A172 (cell line): Measurements from ENCODE around the gene MECR. TPM values are rescaled to one million over a fixed set of nuclear protein-coding genes. Genes with fewer than 3 reads are reported as not detected.
"Not testable (repeated sequence)": the region's sequence is repeated elsewhere in the genome, so short reads cannot be mapped to it uniquely, and the experiment has no call there.

ENCODE experiments used
- DNase-seq: peaks from one replicate; pipeline ENCODE4 v3.0.0-alpha.2; 2015; ENCODE audit warnings: low spot score
- total RNA-seq: library from RNA; depleted of rRNA; stranded (reverse); fragments of >200 nt; shearing (Covaris generic); gene quantifications from 2 replicates; pipeline ENCODE4 v1.2.3, GENCODE V29; 2014; rRNA removed

Gene MECR
- total RNA-seq, 1 experiment from 2014 or later: 16.8 TPM

DNA sequence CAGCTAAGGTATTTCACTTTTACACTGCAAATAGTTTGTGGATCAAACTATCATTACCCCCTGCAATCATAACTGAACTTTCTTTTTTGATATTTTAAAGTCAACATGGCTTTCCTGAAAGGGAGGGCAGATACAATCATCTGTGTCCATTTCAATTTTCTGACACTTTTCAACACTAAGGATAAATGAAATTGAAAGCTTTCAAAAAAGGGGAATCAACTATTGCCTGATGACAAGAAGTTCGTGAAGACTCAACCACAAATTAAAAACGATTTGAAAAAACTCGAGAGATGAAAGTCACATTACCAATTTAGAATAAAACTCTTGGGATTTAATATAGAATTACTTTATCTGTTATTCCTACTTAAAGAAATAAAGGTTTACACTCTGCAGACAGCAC is 60.8 kb downstream of the MECR start:
- no peak for DNase-seq

DNA sequence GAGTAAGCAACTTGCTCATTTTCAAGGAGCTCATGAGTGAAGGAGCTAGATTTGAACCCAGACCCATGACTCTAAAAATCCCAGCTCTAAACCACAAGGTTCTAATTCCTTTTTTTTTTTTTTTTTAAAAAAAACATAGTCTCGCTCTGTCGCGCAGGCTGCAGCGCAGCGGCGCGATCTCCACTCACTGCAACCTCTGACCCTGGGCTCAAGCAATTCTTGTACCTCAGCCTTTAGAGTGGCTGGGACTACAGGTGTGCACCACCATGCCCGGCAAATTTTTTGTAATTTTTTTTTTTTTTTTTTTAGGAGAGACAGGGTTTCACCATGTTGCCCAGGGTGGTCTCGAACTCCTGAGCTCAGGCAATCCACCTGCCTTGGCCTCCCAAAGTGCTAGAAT is 62.8 kb downstream of the MECR start:
- DNase-seq: no peak

DNA sequence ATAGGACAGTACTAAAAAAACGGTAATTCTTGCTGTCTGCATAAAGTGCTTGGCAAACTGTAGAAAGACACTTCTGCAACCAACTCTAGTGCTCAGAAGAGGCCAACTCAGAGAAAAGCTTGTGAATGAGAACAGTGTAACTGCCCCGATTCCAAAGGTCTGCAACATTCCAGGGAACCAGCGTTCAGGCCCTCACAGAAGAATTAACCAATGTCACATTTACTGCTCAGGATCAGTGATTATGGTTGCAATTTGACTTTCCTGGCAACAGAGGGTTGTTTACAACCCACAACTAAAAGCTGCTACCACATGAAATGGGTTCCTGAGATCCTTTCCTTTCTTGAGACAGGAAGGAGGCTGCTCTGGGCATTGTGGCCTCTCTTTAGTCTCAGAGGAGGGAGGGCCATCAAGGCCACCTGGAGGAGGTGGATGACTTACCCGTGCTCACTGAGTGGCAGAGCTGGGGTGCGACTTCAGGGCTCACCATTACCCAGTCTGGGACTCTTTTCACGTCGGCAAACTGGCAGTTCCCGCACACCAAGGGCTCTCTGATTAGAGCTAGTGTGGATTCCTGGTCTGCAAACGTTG is 64.3 kb downstream of the MECR start:
- no peak for DNase-seq

DNA sequence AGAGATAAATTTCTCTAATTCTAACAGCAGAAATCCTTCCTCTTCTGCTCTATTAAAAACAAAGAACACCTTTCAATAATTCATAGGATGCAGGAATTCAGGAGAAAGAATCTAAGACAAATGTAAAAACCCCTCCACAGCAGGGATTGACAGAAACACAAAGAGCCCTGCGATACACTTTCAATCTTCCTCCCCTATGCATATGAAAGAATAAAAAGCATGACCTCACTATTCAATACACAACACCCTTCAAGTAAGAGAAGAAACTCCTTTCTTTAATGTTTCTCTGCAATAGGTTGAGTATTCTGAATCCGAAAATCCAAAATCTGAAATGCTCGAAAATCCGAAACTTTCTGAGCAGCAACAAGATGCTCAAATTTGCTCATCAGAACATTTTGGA is 66.1 kb downstream of the MECR start:
- DNase-seq: no peak

DNA sequence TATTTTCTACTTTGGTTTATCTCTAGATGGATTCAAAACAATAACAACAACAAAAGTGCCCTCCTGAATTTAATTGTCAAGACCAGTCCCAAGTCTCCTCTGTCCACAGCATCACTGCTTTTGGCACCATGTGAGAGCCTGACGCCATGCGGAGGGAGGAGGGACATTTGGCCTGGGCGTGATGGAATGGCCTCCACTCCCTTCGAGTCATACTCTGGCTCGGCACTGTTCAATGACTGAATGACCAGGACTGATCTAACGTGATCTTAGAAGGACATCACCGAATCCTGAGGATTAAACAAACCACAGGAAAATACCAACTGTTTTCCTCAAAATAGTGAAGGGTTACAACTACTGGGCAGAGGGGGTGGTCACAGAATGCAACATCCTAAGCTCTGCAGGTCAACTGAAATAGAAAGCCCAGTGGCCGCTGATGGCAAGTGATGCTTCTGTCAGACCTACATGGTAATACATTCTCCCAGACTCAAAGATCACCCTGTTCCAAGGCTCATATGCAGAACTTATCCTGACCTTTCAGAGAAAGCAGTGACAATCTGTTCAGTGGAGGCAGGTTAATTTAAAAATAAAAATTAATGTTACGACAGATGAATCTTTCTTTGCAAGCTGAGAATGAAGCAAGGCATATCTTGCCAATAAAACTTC is 68.1 kb downstream of the MECR start:
- no peak for DNase-seq

DNA sequence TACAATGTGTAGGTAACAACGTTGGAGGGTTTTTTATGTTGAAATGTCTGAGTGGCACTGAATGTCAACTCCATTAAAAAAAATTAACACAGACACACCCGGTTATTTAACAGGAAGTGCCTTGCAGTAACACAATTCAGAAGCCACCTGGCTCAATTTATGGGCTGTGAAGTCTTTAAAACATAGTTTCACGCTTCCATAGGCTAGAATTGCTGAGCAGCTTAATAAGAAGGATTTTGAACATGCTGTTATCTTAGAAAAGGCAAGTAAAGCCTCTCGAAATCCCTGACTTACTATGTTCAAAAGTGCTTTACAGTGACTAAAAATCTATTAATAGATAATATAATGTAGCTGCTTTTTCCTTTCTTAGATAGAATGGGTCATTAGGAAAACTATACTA is 68.7 kb downstream of the MECR start:
- DNase-seq: no peak

DNA sequence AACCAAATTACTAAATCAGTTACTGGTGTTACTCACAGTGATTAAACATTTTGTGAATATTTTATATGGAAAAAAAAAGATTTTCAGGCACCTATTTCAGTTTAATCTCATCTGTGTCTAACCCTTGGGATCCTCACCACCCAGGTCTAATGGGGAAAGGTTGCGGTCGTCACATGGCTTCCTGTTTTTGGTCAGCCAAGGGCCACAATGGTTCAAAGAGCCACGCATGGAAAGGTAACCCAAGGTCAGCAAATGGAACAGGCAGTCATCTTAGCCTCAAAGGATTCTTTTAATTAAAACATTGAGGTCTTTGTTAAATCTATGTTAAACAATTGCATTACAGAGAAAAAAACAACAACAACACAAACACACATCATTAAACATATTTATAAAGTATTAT is 71.0 kb downstream of the MECR start:
- no peak for DNase-seq

DNA sequence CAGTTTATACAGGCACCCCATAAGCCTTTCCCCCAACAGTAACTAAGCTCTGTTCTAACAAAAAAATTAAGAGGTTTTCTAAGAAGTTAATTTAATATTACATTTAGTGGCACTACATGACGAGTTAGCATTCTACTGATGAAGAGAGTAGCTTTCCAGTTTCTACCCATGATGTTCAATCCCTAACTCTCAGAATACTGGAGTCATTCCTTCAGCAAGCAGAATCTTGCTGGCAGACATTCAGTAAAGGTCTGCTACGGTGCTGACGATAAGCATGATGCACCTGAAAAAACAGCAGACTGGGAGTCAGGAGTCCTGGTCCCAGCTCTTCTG is 73.5 kb downstream of the MECR start:
- no peak for DNase-seq

DNA sequence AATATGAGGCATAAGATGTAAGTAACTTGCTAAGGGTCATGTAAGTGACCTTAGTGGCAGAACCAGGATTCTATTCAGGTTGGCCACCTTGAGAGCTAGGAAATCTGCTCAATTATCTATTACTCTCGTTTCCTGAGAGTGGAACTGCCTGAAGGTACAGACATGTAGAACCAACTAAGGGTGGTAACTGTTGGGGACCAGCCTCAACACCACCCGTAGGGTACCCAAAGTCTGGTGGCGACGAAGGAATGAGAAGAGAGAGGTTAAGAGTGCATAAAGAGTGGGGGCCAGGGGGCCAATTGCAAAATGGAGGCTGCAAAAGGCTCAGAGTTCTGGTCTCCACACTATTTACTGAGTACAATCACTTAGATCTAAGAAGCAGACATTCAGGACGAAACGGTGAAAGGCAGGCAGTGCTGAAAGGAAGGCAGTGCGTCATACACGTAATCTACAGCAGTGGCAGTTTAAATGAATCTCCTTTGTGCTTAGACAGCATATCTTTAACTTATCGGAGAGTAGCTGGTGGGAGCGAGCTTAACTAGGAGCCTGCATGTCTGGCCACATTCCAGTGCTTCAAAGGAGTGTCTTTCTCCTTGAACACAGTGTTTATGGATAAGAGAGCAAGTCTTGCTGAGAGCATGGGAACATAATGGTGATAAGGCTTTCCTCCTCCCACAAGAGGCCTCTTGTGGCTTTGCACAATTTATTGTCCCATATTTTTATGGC is 74.0 kb downstream of the MECR start:
- no peak for DNase-seq

DNA sequence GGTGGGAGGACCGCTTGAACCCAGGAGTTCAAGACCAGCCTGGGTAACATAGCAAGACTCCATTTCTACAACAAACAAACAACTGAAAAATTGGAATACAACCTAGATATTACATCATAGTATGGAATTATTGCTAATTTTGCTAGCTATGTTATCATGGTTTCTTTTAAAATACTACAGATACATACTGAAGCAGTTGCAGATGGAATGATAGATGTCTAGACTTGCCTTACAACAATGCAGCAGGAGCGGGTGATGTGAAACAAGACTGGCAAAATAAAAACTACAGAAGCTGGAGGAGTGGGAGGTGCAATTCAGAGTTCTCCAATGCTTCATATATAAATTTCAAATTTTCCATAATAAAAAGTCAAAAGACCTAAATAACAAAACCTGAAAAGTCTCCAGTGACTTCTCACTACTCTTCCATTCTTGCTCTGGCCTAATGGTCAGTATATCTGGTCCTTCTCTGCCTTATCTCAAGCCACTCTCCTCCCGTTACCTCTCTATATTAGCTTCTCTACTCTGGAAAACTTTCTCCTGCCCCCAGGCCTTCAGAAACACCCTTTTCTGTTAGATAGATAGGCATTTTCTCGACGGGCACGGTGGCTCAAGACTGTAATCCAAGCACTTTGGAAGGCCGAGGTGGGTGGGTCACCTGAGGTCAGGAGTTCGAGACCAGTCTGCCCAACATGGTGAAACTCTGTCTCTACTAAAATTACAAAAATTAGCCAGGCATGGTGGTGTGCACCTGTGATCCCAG is 78.5 kb downstream of the MECR start:
- no peak for DNase-seq

DNA sequence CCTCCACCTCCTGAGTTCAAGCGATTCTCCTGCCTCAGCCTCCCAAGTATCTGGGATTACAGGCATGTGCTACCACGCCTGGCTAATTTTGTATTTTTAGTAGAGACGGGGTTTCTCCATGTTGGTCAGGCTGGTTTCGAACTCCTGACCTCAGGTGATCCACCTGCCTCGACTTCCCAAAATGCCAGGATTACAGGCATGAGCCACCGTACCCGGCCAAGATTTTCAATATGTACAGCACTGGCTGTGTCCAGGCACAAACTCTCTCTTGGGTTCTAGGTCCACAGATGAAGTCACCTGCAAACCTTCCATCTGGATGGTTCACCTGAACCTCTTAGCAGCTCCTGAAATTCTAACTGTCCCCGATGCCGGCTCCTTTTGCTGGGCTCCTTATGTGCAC is 80.4 kb downstream of the MECR start:
- DNase-seq: not testable (repeated sequence)

DNA sequence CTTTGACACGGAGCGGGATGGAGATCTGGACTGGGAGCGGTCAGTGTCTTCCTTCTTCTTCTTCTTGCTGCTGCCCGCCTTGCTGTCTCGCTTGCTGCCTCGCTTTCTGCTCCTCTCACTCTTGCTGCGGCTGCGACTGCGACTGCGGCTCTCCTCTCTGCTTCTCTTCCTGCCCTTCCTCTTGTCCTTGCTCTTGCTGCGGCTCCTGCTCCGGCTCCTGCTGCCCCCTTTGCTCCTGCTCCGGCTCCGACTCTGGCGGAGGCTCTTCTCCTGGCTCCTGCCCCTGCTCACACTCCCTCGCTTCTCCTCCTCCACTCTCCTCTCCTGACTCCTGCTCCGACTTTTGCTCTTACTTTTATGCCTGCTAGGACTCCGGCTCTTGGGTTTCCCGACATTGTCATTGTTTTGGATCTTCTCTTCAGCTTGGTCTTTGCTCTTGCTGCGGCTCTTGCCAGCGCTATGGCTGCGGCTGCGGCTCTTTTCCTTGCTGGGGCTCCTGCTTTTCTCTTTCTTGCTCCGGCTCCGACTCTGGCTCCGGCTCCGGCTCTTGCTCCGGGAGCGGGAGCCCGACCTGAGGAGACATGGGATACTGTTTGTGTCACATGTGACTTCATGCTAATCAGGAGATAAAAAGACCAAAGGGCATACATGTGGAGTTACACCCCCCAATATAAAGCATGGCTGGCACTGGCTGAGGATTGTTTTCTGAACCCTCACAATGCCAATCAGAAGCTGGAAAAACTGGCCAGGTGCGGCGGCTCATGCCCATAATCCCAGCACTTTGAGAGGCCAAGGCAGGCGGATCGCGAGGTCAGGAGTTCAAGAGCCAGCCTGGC is 81.9 kb downstream of the MECR start:
- DNase-seq: no peak

DNA sequence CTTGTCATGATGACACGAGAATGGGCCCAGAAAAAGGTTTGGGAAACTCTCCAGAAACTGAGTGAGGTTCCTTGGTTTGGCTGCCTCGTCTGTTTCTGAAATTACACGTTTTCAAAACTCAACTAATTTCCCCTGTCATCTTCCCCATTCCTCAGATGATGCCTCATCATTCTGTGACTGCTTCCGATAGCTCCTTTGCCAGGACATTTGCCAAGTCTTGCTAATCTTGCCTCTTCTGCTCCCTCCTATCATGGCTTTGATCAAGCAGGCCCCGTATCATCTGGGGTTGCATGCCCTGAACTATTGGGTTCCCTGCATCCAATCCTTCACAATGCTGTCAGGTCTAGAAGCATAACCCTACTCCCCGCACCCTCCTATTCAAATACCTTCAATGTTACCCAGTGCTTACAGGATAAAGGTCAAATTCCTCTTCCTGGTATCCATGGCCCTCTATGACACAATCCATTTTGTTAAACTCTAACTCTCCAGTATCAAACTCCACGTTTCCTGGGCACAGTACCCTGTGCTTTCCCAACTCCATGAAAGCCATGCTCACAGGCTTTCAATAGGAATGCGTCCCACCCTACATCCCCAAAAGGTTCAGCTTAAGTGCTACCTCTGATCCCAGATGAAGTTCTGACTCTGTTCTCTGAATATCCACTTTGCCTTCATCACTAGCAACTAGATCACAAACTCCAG is 84.8 kb downstream of the MECR start:
- DNase-seq: peak; percentile 10

DNA sequence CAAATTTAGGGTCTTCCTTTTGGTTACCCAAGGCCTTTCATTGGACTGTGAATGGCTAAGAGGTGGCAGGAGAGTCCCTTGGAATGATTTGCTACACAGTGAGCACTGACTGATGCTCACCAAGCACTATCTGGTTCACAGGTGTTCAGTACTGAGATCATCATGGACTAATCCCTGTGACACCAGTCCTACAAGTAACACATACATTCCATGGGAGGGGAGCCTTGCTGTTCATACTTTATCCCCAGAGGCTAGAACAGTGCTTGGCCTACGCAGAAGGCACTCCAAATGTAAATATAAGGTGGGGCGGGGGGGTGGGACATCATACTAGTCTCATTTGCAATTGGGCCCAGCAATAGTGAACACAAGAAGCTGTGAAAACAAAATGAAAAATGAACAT is 86.6 kb downstream of the MECR start:
- DNase-seq: no peak

DNA sequence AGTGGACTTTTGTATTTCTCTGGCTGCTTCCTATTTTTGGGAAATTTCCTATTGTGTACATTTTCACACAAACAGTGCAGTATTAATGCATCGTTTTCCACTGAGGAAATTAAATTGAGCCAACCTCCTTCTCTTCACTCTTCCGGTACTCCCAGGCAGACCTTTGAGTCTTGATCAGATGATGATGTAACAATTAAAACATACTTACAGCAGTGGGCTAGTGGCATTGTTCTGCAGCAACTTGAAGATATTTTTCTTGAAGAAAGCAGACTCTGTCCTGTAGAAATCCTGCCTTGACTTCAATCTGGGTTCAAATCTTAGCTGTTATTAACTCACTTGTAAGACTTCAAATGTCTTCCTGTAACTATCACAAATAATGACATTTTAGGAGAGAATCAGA is 88.0 kb downstream of the MECR start:
- no peak for DNase-seq

Other genes starting within 250 kb of the MECR start
- 0.03 and 0.43 TPM in 2 replicates for gene TMEM200B, start 107.0 kb downstream of the MECR start, total RNA-seq
- 28.6 and 31.3 TPM in 2 replicates for gene SRSF4, start 49.0 kb downstream of the MECR start, total RNA-seq
- gene PTPRU, start 5.6 kb upstream of the MECR start, total RNA-seq: 3.0 and 7.4 TPM in 2 replicates